OCI-LY7 (cell line): ENCODE data around the gene PCBD1. TPM values are rescaled to one million over a fixed set of nuclear protein-coding genes. Genes with fewer than 3 reads are reported as not detected.
"Not testable (repeated sequence)": the region's sequence is repeated elsewhere in the genome, so short reads cannot be mapped to it uniquely, and the experiment has no call there.

ENCODE experiments used
- BruUV-seq: library from RNA; stranded (reverse); fragments of 400-500 nt; replicated peaks from 2 replicates; lab custom pipeline; 2021; lab: Mats Ljungman, UMichigan
- CTCF ChIA-PET: fragments of 300-600 bp; sonication (Branson Sonifier 250); formaldehyde crosslinking; loops from one replicate; lab custom pipeline; 2022; ENCODE audit warnings: antibody characterized with exemption; ENCODE audit not compliant: unreplicated experiment; lab: Charles Lee
- POLR2A ChIA-PET: fragments of 300-600 bp; sonication (Branson Sonifier 250); formaldehyde crosslinking; loops from one replicate; lab custom pipeline; 2022; ENCODE audit warnings: antibody characterized with exemption; lab: Charles Lee
- DNase-seq: peaks from one replicate; pipeline ENCODE4 v3.0.0-alpha.2; 2015; ENCODE audit warnings: low spot score
- H2AFZ ChIP-seq: fragments of 200-600 bp; sonication (generic), shearing (Covaris generic); 2 replicates; pipeline ENCODE4 v1.6.1; 2014; ENCODE audit warnings: mild to moderate bottlenecking, antibody characterized with exemption, low read length, moderate library complexity
- H3K27ac ChIP-seq: fragments of 200-600 bp; sonication (generic); 2 replicates; pipeline ENCODE4 v1.5.1; 2014; ENCODE audit warnings: mixed run types, low read depth, mild to moderate bottlenecking, moderate library complexity, low read length, inconsistent platforms; ENCODE audit not compliant: poor library complexity, severe bottlenecking
- H3K36me3 ChIP-seq: fragments of 200-600 bp; sonication (generic); 2 replicates; pipeline ENCODE4 v1.6.1; 2014; ENCODE audit warnings: mild to moderate bottlenecking, antibody characterized with exemption, low read length, moderate library complexity, mixed read lengths; ENCODE audit not compliant: insufficient read depth
- H3K4me1 ChIP-seq: fragments of 200-600 bp; sonication (generic); 2 replicates; pipeline ENCODE4 v1.5.1; 2014; ENCODE audit warnings: mild to moderate bottlenecking, low read length; ENCODE audit not compliant: insufficient read depth, poor library complexity, severe bottlenecking
- H3K4me2 ChIP-seq: fragments of 200-600 bp; sonication (generic); 2 replicates; pipeline ENCODE4 v1.6.1; 2014; ENCODE audit warnings: mild to moderate bottlenecking, low read length
- H3K4me3 ChIP-seq: fragments of 200-600 bp; sonication (generic); 2 replicates; pipeline ENCODE4 v1.5.1; 2014; ENCODE audit warnings: mild to moderate bottlenecking, low read depth, low read length; ENCODE audit not compliant: poor library complexity, severe bottlenecking
- H3K79me2 ChIP-seq: fragments of 200-600 bp; sonication (generic); 2 replicates; pipeline ENCODE4 v1.6.1; 2016; ENCODE audit warnings: low read depth, mild to moderate bottlenecking, low read length, moderate library complexity, mixed read lengths; ENCODE audit not compliant: insufficient read depth
- H3K9me2 ChIP-seq: fragments of 200-600 bp; sonication (generic); 2 replicates; pipeline ENCODE4 v1.6.1; 2016; ENCODE audit warnings: mild to moderate bottlenecking, low read length, mixed read lengths; ENCODE audit not compliant: insufficient read depth
- H3K9me3 ChIP-seq: fragments of 200-600 bp; sonication (generic); 2 replicates; pipeline ENCODE4 v1.6.1; 2014; ENCODE audit warnings: mild to moderate bottlenecking, mixed run types, low read length, mixed read lengths
- H4K20me1 ChIP-seq: fragments of 200-600 bp; sonication (generic); 2 replicates; pipeline ENCODE4 v1.6.1; 2014; ENCODE audit warnings: mild to moderate bottlenecking, antibody characterized with exemption, low read length, moderate library complexity, mixed read lengths; ENCODE audit not compliant: insufficient read depth
- EZH2phosphoT487 ChIP-seq: fragments of 200-600 bp; sonication (generic); IDR thresholded peaks from 2 replicates; pipeline ENCODE4 v1.6.1; 2018; ENCODE audit warnings: low read depth, borderline replicate concordance, mild to moderate bottlenecking, mixed run types, antibody characterized with exemption, low read length, moderate library complexity, mixed read lengths
- intact Hi-C: fragments of 100-400 bp; cut with micrococcal nuclease; formaldehyde crosslinking; loops from one replicate; pipeline ENCODE4 v1.10.0; 2022; ENCODE audit not compliant: unreplicated experiment
- total RNA-seq, 2 experiments: library from RNA; depleted of rRNA in 1 of 2; stranded (reverse); fragments of >200 nt in 1 of 2; shearing (Covaris generic) in 1 of 2; gene quantifications; 2 replicates each; pipeline ENCODE4 v1.2.3, GENCODE V29; 2014 to 2022
- TF ChIP-seq, protein P1 (sequence below): fragments of 200-600 bp; sonication (generic); conservative IDR thresholded peaks from 2 replicates; pipeline ENCODE4 v1.5.1; 2014; ENCODE audit warnings: mild to moderate bottlenecking, antibody characterized with exemption, low read length, moderate library complexity, mixed read lengths

PCBD1 gene
- total RNA-seq, 2 experiments from 2014 or later, result 4.9 to 25.4 TPM

DNA sequence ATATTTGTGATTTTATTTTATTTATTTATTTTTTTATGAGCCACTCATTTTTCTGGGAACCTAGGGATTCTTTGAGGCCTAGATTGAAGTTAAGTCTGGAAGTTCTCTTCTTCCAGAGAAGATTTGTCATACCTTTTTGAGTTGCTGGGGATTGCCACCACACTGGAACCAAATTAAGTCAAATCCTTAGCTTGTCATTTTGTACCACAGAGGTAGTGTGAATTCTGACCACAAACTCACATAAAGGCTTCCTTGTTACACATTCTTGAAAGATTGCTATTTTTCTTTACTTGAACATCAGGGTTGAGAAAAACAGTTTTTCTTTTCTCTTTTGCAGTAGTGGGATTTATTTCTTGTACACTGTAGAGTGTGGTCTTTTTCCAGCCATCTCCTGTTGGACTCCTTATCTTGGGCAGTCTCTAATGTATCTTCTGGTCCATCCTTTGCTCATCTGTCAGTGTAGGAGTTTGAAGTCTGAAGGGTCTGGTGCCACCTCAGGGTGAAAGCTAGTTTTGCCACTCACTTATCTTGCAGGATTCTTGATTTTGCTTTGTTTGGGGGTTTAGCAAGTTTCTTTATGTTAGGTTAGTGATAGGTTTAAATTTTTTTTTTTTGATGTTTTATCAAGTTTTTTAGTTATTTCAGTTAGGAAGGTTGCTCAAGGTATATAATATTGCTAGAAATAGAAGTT lies 24.8 kb downstream of the PCBD1 start:
- Histone ChIP-seq H4K20me1 (no peaks in the 10 kb centered on the region), H3K36me3 (peaks cover 24% of the 10 kb centered on the region), H3K4me2 (no peak overlapping the region), H2AFZ (no peak overlapping the region), H3K4me1 (no peaks in the 10 kb centered on the region), H3K9me2 (no peaks in the 10 kb centered on the region), H3K4me3 (no peak overlapping the region), H3K79me2 (no peaks in the 10 kb centered on the region), H3K9me3 (no peaks in the 10 kb centered on the region), H3K27ac (no peak overlapping the region)
- no TSS peak for BruUV-seq
- intact Hi-C loops, result no loop called here
- no peak for DNase-seq
- POLR2A ChIA-PET, result interaction anchor here (0.9 kb wide), 1 partner anchor 28 kb away, joined by 3 read pairs; no protein-coding TSS in a partner anchor
- no peak for TF ChIP-seq EZH2phosphoT487
- TF ChIP-seq, protein P1, sequence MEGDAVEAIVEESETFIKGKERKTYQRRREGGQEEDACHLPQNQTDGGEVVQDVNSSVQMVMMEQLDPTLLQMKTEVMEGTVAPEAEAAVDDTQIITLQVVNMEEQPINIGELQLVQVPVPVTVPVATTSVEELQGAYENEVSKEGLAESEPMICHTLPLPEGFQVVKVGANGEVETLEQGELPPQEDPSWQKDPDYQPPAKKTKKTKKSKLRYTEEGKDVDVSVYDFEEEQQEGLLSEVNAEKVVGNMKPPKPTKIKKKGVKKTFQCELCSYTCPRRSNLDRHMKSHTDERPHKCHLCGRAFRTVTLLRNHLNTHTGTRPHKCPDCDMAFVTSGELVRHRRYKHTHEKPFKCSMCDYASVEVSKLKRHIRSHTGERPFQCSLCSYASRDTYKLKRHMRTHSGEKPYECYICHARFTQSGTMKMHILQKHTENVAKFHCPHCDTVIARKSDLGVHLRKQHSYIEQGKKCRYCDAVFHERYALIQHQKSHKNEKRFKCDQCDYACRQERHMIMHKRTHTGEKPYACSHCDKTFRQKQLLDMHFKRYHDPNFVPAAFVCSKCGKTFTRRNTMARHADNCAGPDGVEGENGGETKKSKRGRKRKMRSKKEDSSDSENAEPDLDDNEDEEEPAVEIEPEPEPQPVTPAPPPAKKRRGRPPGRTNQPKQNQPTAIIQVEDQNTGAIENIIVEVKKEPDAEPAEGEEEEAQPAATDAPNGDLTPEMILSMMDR, result 0 out of 2 replicates have a peak, but pooled peaks have one; percentile 27
- CTCF ChIA-PET, result no interaction called here

DNA sequence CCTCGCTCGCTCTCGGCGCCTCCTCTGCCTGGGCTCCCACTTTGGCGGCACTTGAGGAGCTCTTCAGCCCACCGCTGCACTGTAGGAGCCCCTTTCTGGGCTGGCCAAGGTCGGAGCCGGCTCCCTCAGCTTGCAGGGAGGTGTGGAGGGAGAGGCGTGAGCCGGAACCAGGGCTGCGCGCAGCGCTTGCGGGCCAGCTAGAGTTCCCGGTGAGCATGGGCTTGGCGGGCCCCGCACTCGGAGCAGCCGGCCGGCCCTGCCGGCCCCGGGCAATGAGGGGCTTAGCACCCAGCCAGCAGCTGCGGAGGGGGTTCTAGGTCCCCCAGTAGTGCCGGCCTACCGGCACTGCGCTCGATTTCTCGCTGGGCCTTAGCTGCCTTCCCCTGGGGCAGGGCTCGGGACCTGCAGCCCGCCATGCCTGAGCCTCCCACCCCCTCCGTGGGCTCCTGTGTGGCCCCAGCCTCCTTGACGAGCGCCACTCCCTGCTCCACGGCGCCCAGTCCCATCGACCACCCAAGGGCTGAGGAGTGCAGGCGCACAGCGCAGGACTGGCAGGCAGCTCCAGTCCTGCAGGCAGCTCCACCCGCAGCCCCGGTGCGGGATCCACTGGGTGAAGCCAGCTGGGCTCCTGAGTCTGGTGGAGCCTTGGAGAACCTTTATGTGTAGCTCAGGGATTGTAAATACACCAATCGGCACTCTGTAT lies 26.7 kb downstream of the PCBD1 start:
- BruUV-seq, DNase-seq: not testable (repeated sequence)

DNA sequence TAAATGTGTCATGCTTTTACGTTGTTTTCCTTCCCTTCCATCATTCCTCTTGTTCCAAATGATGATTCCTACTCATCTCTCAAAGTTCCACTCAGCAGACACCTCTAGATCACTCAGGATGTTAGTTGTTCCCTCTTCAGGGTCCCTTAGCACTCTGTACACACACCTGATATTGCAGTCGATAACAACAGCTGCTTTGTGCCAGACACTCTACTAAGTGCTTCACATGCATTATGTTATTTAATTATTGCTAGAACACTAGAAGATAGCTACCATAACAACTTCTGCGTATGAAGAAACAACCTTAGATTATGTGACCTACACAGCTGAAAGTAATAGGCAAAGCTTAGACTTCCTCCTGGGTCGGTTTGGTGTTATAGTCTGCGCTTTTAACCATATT lies 29.6 kb downstream of the PCBD1 start:
- DNase-seq, result no peak
- TF ChIP-seq EZH2phosphoT487, result no peak
- TF ChIP-seq, protein P1, result no peak
- Histone ChIP-seq H3K9me2 (no peaks in the 10 kb centered on the region), H3K4me3 (no peak overlapping the region), H3K4me1 (no peaks in the 10 kb centered on the region), H3K36me3 (peaks cover 43% of the 10 kb centered on the region), H3K27ac (no peak overlapping the region), H3K79me2 (no peaks in the 10 kb centered on the region), H4K20me1 (no peaks in the 10 kb centered on the region), H3K9me3 (no peaks in the 10 kb centered on the region), H3K4me2 (no peak overlapping the region), H2AFZ (no peak overlapping the region)
- intact Hi-C loops, result no loop called here
- no TSS peak for BruUV-seq
- ChIA-PET POLR2A (interaction anchor here (1.4 kb wide), 1 partner anchor 10 kb away, joined by 3 read pairs; no protein-coding TSS in a partner anchor), CTCF (no interaction called here)

More for the DNA sequence above, 26.7 kb downstream of the PCBD1 start:
- H3K27ac ChIP-seq, H3K79me2 ChIP-seq, H3K4me1 ChIP-seq, POLR2A ChIA-PET, H3K4me2 ChIP-seq, H3K4me3 ChIP-seq, H4K20me1 ChIP-seq, H2AFZ ChIP-seq, CTCF ChIA-PET, H3K9me3 ChIP-seq, intact Hi-C loops, H3K9me2 ChIP-seq: not testable (repeated sequence)
- H3K36me3 ChIP-seq, result peaks cover 33% of the 10 kb centered on the region
